ENCODE measurements around the gene PLA2G2D. TPM values are rescaled to one million over a fixed set of nuclear protein-coding genes. Genes with fewer than 3 reads are reported as not detected.

PLA2G2D gene
- total and polyA plus RNA-seq, 2 of the 13 experiments (the other 11 are each of a cell fraction or from before 2014, with no cell fraction given) = not detected

DNA sequence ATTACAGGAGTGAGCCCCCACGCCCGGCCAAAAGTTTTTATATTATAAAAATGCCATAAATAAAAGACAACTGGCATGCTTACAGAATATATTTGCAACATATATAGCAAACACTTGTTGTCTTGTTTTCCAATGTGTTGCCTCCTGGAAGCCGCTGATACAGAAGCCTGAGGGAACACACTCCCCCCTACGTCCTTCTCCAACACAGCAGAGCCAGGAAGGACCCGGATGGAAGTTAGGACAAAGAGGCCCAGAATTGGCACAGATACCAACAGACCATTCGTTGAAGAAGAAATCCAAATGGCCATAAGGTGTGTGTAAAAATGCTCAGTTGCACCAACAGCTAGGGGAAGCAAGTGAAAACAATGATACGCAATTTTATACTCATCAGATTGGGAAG lies 50.6 kb downstream of the PLA2G2D start:
- Histone ChIP-seq H3K9me3 (ENCODE audit: low read length) (no peaks in the 10 kb centered on the region), H3K4me1 (ENCODE audit: insufficient read depth, low read length) (peaks cover 9% of the 10 kb centered on the region; the same call in 1 of the 2 replicates), H2AFZ (ENCODE audit: low read length) (no peak overlapping the region), H3K79me2 (ENCODE audit: insufficient read depth, low read length) (no peaks in the 10 kb centered on the region), H3K9ac (ENCODE audit: insufficient read depth, low read depth, low read length) (no peak overlapping the region), H3K36me3 (replicated peaks in 1 of 2; ENCODE audit: control insufficient read depth in 1 of 2, insufficient read depth in 2 of 2, low read length in 2 of 2) (no peaks in the 10 kb centered on the region), H3K4me3 (replicated peaks in 1 of 3; ENCODE audit: insufficient read depth in 1 of 3, low read depth in 2 of 3, low read length in 3 of 3) (no peak overlapping the region), H3K4me2 (ENCODE audit: low read depth, low read length) (no peak overlapping the region), H4K20me1 (ENCODE audit: insufficient read depth, low read length) (no peaks in the 10 kb centered on the region), H3K27me3 (ENCODE audit: control insufficient read depth in 1 of 2, insufficient read depth in 2 of 2, low read length in 2 of 2) (peaks cover 0 to 34% of the 10 kb centered on the region in 2 experiments; a peak in 2 of 5 replicates), H3K27ac (ENCODE audit: extremely low read length, insufficient read depth, low read length) (no peak overlapping the region)
- DNase-seq (ENCODE audit: low spot score) = no peak
- intact Hi-C loops (cut with micrococcal nuclease; ENCODE audit: unreplicated experiment) = no loop called here
- no peak for FAIRE-seq
- ChIA-PET POLR2A (no interaction called here), CTCF (ENCODE audit: low intra/inter-chr PET ratio, low total read pairs) (no interaction called here)
- no peak for ATAC-seq
- in situ Hi-C loops (cut with HindIII; ENCODE audit: extremely low pct_ligation_motif_present, low pct_unique_long_range_greater_than_20kb) = no loop called here
- BruUV-seq (replicated peaks) = no TSS peak
- 39% methylated on average over 7 of the region's 7 CpGs for WGBS (ENCODE audit: low lambda C conversion rate)
- TF ChIP-seq, protein P1, sequence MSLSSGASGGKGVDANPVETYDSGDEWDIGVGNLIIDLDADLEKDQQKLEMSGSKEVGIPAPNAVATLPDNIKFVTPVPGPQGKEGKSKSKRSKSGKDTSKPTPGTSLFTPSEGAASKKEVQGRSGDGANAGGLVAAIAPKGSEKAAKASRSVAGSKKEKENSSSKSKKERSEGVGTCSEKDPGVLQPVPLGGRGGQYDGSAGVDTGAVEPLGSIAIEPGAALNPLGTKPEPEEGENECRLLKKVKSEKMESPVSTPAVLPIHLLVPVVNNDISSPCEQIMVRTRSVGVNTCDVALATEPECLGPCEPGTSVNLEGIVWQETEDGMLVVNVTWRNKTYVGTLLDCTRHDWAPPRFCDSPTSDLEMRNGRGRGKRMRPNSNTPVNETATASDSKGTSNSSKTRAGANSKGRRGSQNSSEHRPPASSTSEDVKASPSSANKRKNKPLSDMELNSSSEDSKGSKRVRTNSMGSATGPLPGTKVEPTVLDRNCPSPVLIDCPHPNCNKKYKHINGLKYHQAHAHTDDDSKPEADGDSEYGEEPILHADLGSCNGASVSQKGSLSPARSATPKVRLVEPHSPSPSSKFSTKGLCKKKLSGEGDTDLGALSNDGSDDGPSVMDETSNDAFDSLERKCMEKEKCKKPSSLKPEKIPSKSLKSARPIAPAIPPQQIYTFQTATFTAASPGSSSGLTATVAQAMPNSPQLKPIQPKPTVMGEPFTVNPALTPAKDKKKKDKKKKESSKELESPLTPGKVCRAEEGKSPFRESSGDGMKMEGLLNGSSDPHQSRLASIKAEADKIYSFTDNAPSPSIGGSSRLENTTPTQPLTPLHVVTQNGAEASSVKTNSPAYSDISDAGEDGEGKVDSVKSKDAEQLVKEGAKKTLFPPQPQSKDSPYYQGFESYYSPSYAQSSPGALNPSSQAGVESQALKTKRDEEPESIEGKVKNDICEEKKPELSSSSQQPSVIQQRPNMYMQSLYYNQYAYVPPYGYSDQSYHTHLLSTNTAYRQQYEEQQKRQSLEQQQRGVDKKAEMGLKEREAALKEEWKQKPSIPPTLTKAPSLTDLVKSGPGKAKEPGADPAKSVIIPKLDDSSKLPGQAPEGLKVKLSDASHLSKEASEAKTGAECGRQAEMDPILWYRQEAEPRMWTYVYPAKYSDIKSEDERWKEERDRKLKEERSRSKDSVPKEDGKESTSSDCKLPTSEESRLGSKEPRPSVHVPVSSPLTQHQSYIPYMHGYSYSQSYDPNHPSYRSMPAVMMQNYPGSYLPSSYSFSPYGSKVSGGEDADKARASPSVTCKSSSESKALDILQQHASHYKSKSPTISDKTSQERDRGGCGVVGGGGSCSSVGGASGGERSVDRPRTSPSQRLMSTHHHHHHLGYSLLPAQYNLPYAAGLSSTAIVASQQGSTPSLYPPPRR (CRISPR knock-in tag; IDR thresholded peaks at IDR 0.05; ENCODE audit: borderline replicate concordance) = no peak
- no peak for TF ChIP-seq ZNF775 (CRISPR knock-in tag; IDR thresholded peaks at IDR 0.05; ENCODE audit: borderline replicate concordance)
- TF ChIP-seq ZKSCAN1 (IDR thresholded peaks at IDR 0.05; ENCODE audit: low read length) = no peak
- no peak for TF ChIP-seq TAF15 (IDR thresholded peaks at IDR 0.05; ENCODE audit: low read depth, low read length, poor library complexity, severe bottlenecking)
- no peak for TF ChIP-seq ZNF292 (CRISPR knock-in tag; IDR thresholded peaks at IDR 0.05; ENCODE audit: borderline replicate concordance, low read depth)
- no peak for TF ChIP-seq ARNTL (CRISPR knock-in tag; IDR thresholded peaks at IDR 0.05)
- no peak for TF ChIP-seq HOXD1 (CRISPR knock-in tag; IDR thresholded peaks at IDR 0.05)
- no peak for TF ChIP-seq MAF1 (CRISPR knock-in tag; IDR thresholded peaks at IDR 0.05; ENCODE audit: borderline replicate concordance)
- TF ChIP-seq ZNF570 (CRISPR knock-in tag; IDR thresholded peaks at IDR 0.05; ENCODE audit: borderline replicate concordance) = no peak
- TF ChIP-seq TCF12 (IDR thresholded peaks at IDR 0.05) = no peak
- no peak for TF ChIP-seq TCF12 (CRISPR knock-in tag; IDR thresholded peaks at IDR 0.05)
- no peak for TF ChIP-seq ZNF766 (CRISPR knock-in tag; IDR thresholded peaks at IDR 0.05; ENCODE audit: borderline replicate concordance)
- no peak for TF ChIP-seq ZNF878 (CRISPR knock-in tag; IDR thresholded peaks at IDR 0.05)
- no peak for TF ChIP-seq SMARCE1 (IDR thresholded peaks at IDR 0.05; ENCODE audit: borderline replicate concordance)
- TF ChIP-seq, protein P2, sequence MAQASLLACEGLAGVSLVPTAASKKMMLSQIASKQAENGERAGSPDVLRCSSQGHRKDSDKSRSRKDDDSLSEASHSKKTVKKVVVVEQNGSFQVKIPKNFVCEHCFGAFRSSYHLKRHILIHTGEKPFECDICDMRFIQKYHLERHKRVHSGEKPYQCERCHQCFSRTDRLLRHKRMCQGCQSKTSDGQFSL (CRISPR knock-in tag; IDR thresholded peaks at IDR 0.05) = no peak
- no peak for TF ChIP-seq KDM2A (CRISPR knock-in tag; IDR thresholded peaks at IDR 0.05; ENCODE audit: borderline replicate concordance, low read depth)
- no peak for TF ChIP-seq ZNF713 (CRISPR knock-in tag; IDR thresholded peaks at IDR 0.05)
